PC-9 (cell line): Measurements from ENCODE around the gene NCDN.

ENCODE experiments used
- CTCF ChIP-seq: fragments of 200-600 bp; sonication (generic); conservative IDR thresholded peaks from 2 replicates; pipeline ENCODE4 v1.6.1; 2017; ENCODE audit warnings: mixed run types, antibody characterized with exemption, mild to moderate bottlenecking, moderate library complexity
- EZH2 ChIP-seq: fragments of 200-600 bp; sonication (generic); IDR thresholded peaks from 2 replicates; pipeline ENCODE4 v1.8.0; 2017; ENCODE audit warnings: antibody characterized with exemption, low read depth

GRCh38 chr1:35572296-35572695, 14.7 kb downstream of the NCDN start:
- TF ChIP-seq CTCF (no peak), EZH2 (no peak)
